Epithelial cell of proximal tubule (primary cell): Measurements from ENCODE around the gene R3HDM2. TPM values are rescaled to one million over a fixed set of nuclear protein-coding genes. Genes with fewer than 3 reads are reported as not detected.
"Not testable (repeated sequence)": the region's sequence is repeated elsewhere in the genome, so short reads cannot be mapped to it uniquely, and the experiment has no call there.

Source experiments
- DNase-seq: peaks from one replicate; pipeline ENCODE4 v3.0.0-alpha.2; 2011; ENCODE audit warnings: low read depth
- H3K4me3 ChIP-seq: 2 replicates; pipeline ENCODE4 v1.5.1; 2011; ENCODE audit warnings: low read depth, mild to moderate bottlenecking, low read length
- CTCF ChIP-seq: conservative IDR thresholded peaks from 2 replicates; pipeline ENCODE4 v1.5.1; 2012; ENCODE audit warnings: low read depth, mild to moderate bottlenecking, low read length
- total RNA-seq: library from RNA; depleted of rRNA; stranded (reverse); fragments of >200 nt; gene quantifications from 2 replicates; pipeline ENCODE4 v1.2.3, GENCODE V29; 2015

R3HDM2 gene
- total RNA-seq, 1 donor from 2014 or later: 12.5 TPM

GRCh38 chr12:57404966-57405640 lies 25.7 kb downstream of the R3HDM2 start:
- no peak for TF ChIP-seq CTCF
- DNase-seq: no peak
- no peak overlapping the region for H3K4me3 ChIP-seq

GRCh38 chr12:57402156-57402555 lies 28.7 kb downstream of the R3HDM2 start:
- DNase-seq, H3K4me3 ChIP-seq: not testable (repeated sequence)

- DNase-seq: no peak
- no peak for TF ChIP-seq CTCF
- no peak overlapping the region for H3K4me3 ChIP-seq
Measured at GRCh38 chr12:57401165-57401564, 29.7 kb downstream of the R3HDM2 start.

GRCh38 chr12:57399718-57400463 lies 31.0 kb downstream of the R3HDM2 start:
- not testable (repeated sequence) for H3K4me3 ChIP-seq, DNase-seq

GRCh38 chr12:57397441-57397840 lies 33.4 kb downstream of the R3HDM2 start:
- DNase-seq: no peak
- peak; percentile 8 for TF ChIP-seq CTCF
- H3K4me3 ChIP-seq: no peak overlapping the region

- no peak overlapping the region for H3K4me3 ChIP-seq
- no peak for DNase-seq
- TF ChIP-seq CTCF: no peak
Measured at GRCh38 chr12:57395121-57395520, 35.7 kb downstream of the R3HDM2 start.

DNA sequence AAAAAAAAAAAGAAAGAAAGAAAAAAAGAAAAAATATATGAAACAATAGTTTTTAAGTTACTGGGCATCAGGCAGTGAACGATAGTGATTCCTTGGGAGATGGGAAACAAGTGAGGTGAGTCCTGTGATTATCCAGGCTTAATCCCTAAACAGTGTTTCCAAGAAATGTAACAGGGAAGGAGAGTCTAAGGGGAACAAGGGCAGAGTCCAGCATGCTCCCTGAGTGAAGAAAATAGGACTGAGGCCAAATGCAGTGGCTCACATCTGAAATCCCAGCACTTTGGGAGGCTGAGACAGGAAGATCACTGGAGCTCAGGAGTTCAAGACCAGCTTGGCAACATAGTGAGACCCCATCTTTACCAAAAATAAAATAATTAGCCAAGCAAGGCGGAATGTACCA lies 40.7 kb downstream of the R3HDM2 start:
- TF ChIP-seq CTCF: no peak
- no peak overlapping the region for H3K4me3 ChIP-seq
- DNase-seq: peak; percentile 30

DNA sequence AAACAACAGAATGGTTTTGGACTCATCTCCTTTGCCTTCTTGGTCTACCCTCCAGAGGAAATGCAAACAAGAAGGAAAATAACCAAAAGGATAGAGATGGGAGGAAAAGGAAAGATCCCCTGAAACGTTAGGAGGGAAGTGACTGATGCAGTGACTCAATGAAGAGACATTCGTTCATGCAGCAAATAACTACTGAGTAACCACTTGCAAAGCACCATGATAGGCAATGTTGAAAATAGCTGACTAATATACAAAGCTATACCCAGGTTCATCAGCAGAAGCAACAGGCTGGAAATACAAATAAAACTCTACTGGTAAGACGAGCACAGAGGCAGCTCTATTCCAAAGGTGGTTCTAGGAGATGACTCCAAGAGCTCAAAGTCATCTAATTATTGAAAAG lies 41.8 kb downstream of the R3HDM2 start:
- peak; percentile 90 for DNase-seq
- no peak for TF ChIP-seq CTCF
- no peak overlapping the region for H3K4me3 ChIP-seq
